H1 (cell line): ENCODE measurements around the gene LHX5. TPM values are rescaled to one million over a fixed set of nuclear protein-coding genes. Genes with fewer than 3 reads are reported as not detected.

ENCODE experiments used
- CTCF ChIA-PET: fragments of 300-600 bp; sonication (Branson Sonifier 250); formaldehyde crosslinking; loops from one replicate; lab custom pipeline; 2021; ENCODE audit not compliant: partially characterized antibody; lab: Charles Lee
- POLR2A ChIA-PET: fragments of 300-600 bp; sonication (Branson Sonifier 250); formaldehyde crosslinking; loops from one replicate; lab custom pipeline; 2021; ENCODE audit warnings: inconsistent platforms; ENCODE audit not compliant: partially characterized antibody; lab: Charles Lee
- DNase-seq, 2 experiments: peaks; one replicate each; pipeline versions ENCODE4 v3.0.0 to v3.0.0-alpha.2; 2010 to 2022; ENCODE audit warnings: low spot score in 2 of 2, low read depth in 1 of 2, mixed read lengths in 1 of 2
- FAIRE-seq: peaks from 2 replicates; lab custom pipeline; 2011; peaks lifted over from hg19 to GRCh38; lab: Jason Lieb, UNC
- H2AFZ ChIP-seq: 2 replicates; pipeline ENCODE4 v1.8.1; 2012; ENCODE audit warnings: low read length, inconsistent platforms
- H2AK5ac ChIP-seq: 2 replicates; pipeline ENCODE4 v1.6.1; 2013; ENCODE audit warnings: low read depth, low read length
- H2BK120ac ChIP-seq: replicated peaks from 2 replicates; pipeline ENCODE3; 2013; ENCODE audit warnings: low read depth, low read length, inconsistent platforms
- H2BK12ac ChIP-seq: 2 replicates; pipeline ENCODE4 v1.6.1; 2013; ENCODE audit warnings: low read depth, low read length
- H2BK15ac ChIP-seq: 2 replicates; pipeline ENCODE4 v1.6.1; 2013; ENCODE audit warnings: low read length
- H2BK20ac ChIP-seq: 2 replicates; pipeline ENCODE4 v1.6.1; 2013; ENCODE audit warnings: low read length
- H2BK5ac ChIP-seq: 2 replicates; pipeline ENCODE4 v1.6.1; 2013; ENCODE audit warnings: low read depth, low read length
- H3K14ac ChIP-seq: 2 replicates; pipeline ENCODE4 v1.6.1; 2013; ENCODE audit warnings: inconsistent platforms; ENCODE audit not compliant: insufficient read length
- H3K18ac ChIP-seq: 2 replicates; pipeline ENCODE4 v1.6.1; 2013; ENCODE audit warnings: low read length; ENCODE audit errors: extremely low read depth
- H3K23ac ChIP-seq: 2 replicates; pipeline ENCODE4 v1.6.1; 2013; ENCODE audit warnings: inconsistent platforms; ENCODE audit not compliant: insufficient read length
- H3K23me2 ChIP-seq: 2 replicates; pipeline ENCODE4 v1.6.1; 2013; ENCODE audit warnings: low read depth, low read length
- H3K27ac ChIP-seq: 2 replicates; pipeline ENCODE4 v1.6.1; 2011; ENCODE audit warnings: low read depth, low read length, inconsistent platforms
- H3K27me3 ChIP-seq, 4 experiments: replicated peaks in 1 of 4; 1 replicate in 1 of 4; 2 replicates in 3 of 4; pipeline versions ENCODE4 v1.6.1 to v1.8.1; 2011 to 2013; ENCODE audit warnings: low read length in 3 of 4, mild to moderate bottlenecking in 3 of 4, inconsistent platforms in 2 of 4, mixed read lengths in 2 of 4, moderate library complexity in 1 of 4; ENCODE audit not compliant: control insufficient read depth in 3 of 4, insufficient read depth in 3 of 4; ENCODE audit errors: extremely low read depth in 1 of 4
- H3K36me3 ChIP-seq, 4 experiments: 2 replicates each; pipeline versions ENCODE4 v1.6.1 to v1.8.1; 2011 to 2013; ENCODE audit warnings: mild to moderate bottlenecking in 4 of 4, low read length in 3 of 4, moderate library complexity in 2 of 4, control low read depth in 1 of 4, inconsistent platforms in 1 of 4; ENCODE audit not compliant: insufficient read depth in 4 of 4, control insufficient read depth in 2 of 4
- H3K4ac ChIP-seq: replicated peaks from 2 replicates; pipeline ENCODE3; 2013; ENCODE audit warnings: low read length, low read depth, mixed read lengths, inconsistent platforms; ENCODE audit not compliant: insufficient read length
- H3K4me1 ChIP-seq, 4 experiments: replicated peaks in 1 of 4; 1 replicate in 1 of 4; 2 replicates in 3 of 4; pipeline versions ENCODE4 v1.6.1 to v1.8.1; 2011 to 2013; ENCODE audit warnings: low read length in 3 of 4, inconsistent platforms in 2 of 4, mixed read lengths in 1 of 4; ENCODE audit not compliant: insufficient read depth in 4 of 4, control insufficient read depth in 3 of 4
- H3K4me2 ChIP-seq, 2 experiments: 2 replicates each; pipeline versions ENCODE4 v1.6.1 to v1.8.1; 2011 to 2013; ENCODE audit warnings: low read depth in 2 of 2, low read length in 2 of 2, control low read depth in 1 of 2, inconsistent platforms in 1 of 2, mild to moderate bottlenecking in 1 of 2; ENCODE audit not compliant: insufficient read depth in 1 of 2
- H3K4me3 ChIP-seq, 4 experiments: fragments of 200-600, 300-600 bp in 1 of 4; sonication (generic), shearing (Covaris generic), sonication (Bioruptor Twin) in 1 of 4; 2 replicates each; pipeline versions ENCODE4 v1.5.1 to v1.8.1; 2011 to 2016; ENCODE audit warnings: low read length in 4 of 4, low read depth in 3 of 4, control low read depth in 2 of 4, inconsistent platforms in 2 of 4, mild to moderate bottlenecking in 2 of 4, mixed read lengths in 1 of 4, moderate library complexity in 1 of 4; ENCODE audit not compliant: insufficient read depth in 2 of 4; ENCODE audit errors: extremely low read depth in 1 of 4
- H3K56ac ChIP-seq: replicated peaks from 2 replicates; pipeline ENCODE3; 2013; ENCODE audit warnings: low read depth, mild to moderate bottlenecking, mixed read lengths, low read length, inconsistent platforms; ENCODE audit not compliant: insufficient read length
- H3K79me1 ChIP-seq: 2 replicates; pipeline ENCODE4 v1.6.1; 2013; ENCODE audit warnings: low read depth, low read length, control low read depth
- H3K79me2 ChIP-seq, 2 experiments: 2 replicates each; pipeline versions ENCODE4 v1.6.1 to v1.8.1; 2012 to 2013; ENCODE audit warnings: low read length in 2 of 2, mild to moderate bottlenecking in 2 of 2, inconsistent platforms in 1 of 2; ENCODE audit not compliant: insufficient read depth in 2 of 2, control insufficient read depth in 1 of 2
- H3K9ac ChIP-seq, 4 experiments: replicated peaks in 1 of 4; 1 replicate in 1 of 4; 2 replicates in 3 of 4; pipeline versions ENCODE4 v1.6.1 to v1.8.1; 2011 to 2013; ENCODE audit warnings: low read depth in 3 of 4, low read length in 3 of 4, control low read depth in 2 of 4, mild to moderate bottlenecking in 2 of 4, moderate library complexity in 2 of 4, inconsistent platforms in 1 of 4; ENCODE audit errors: extremely low read depth in 1 of 4
- H3K9me3 ChIP-seq, 2 experiments: 2 replicates each; pipeline versions ENCODE4 v1.6.1 to v1.8.1; 2012 to 2013; ENCODE audit warnings: mild to moderate bottlenecking in 2 of 2, moderate library complexity in 2 of 2, control low read depth in 1 of 2, inconsistent platforms in 1 of 2, low read depth in 1 of 2, low read length in 1 of 2, mixed read lengths in 1 of 2; ENCODE audit not compliant: insufficient read depth in 2 of 2
- H4K20me1 ChIP-seq, 2 experiments: replicated peaks in 1 of 2; 2 replicates each; pipeline versions ENCODE3 to v1.8.1; 2011 to 2013; ENCODE audit warnings: inconsistent platforms in 2 of 2, low read length in 2 of 2, mild to moderate bottlenecking in 1 of 2; ENCODE audit not compliant: insufficient read depth in 2 of 2, control insufficient read depth in 1 of 2
- H4K5ac ChIP-seq: 2 replicates; pipeline ENCODE4 v1.6.1; 2013; ENCODE audit warnings: low read length, low read depth, mixed read lengths, inconsistent platforms; ENCODE audit not compliant: insufficient read length
- H4K8ac ChIP-seq: 2 replicates; pipeline ENCODE4 v1.8.0; 2013; ENCODE audit warnings: mild to moderate bottlenecking, moderate library complexity, low read length, inconsistent platforms; ENCODE audit not compliant: insufficient read depth; ENCODE audit errors: extremely low read depth
- H4K91ac ChIP-seq: replicated peaks from 2 replicates; pipeline ENCODE3; 2013; ENCODE audit warnings: low read length, mixed read lengths, inconsistent platforms; ENCODE audit not compliant: insufficient read length
- EZH2 ChIP-seq: fragments of 200-600 bp; sonication (generic); IDR thresholded peaks from 2 replicates; pipeline ENCODE4 v1.7.1; 2012; ENCODE audit warnings: low read depth, mild to moderate bottlenecking, moderate library complexity, low read length, inconsistent platforms; ENCODE audit not compliant: severe bottlenecking
- KDM4A ChIP-seq: IDR thresholded peaks from one replicate; pipeline ENCODE4 v1.7.1; 2012; ENCODE audit warnings: low read depth, mild to moderate bottlenecking, moderate library complexity, low read length, inconsistent platforms; ENCODE audit not compliant: severe bottlenecking
- RAD21 ChIP-seq, 2 experiments: IDR thresholded peaks in 1 of 2; conservative IDR thresholded peaks in 1 of 2; 2 replicates each; pipeline ENCODE4 v1.6.1; 2011; ENCODE audit warnings: low read depth in 2 of 2, low read length in 2 of 2, improper control_type of control experiment in 1 of 2, inconsistent platforms in 1 of 2, mild to moderate bottlenecking in 1 of 2, moderate library complexity in 1 of 2
- RNF2 ChIP-seq: fragments of 200-900, 300-1000 bp; sonication (generic); IDR thresholded peaks from 2 replicates; pipeline ENCODE4 v1.7.1; 2016; ENCODE audit warnings: borderline replicate concordance, low read depth, mild to moderate bottlenecking, antibody characterized with exemption, low read length; ENCODE audit not compliant: poor library complexity, severe bottlenecking; ENCODE audit errors: missing control alignments
- SAP30 ChIP-seq: fragments of 300-600 bp; sonication (generic); IDR thresholded peaks from 2 replicates; pipeline ENCODE4 v1.7.1; 2012; ENCODE audit warnings: low read length, moderate library complexity, mild to moderate bottlenecking, inconsistent platforms; ENCODE audit not compliant: insufficient read depth, insufficient replicate concordance
- SP1 ChIP-seq: IDR thresholded peaks from 2 replicates; pipeline ENCODE4 v1.6.1; 2011; ENCODE audit warnings: low read depth, low read length
- SUZ12 ChIP-seq: fragments of 200-600 bp; sonication (generic); IDR thresholded peaks from 2 replicates; pipeline ENCODE4 v1.6.1; 2012; ENCODE audit warnings: mild to moderate bottlenecking, inconsistent platforms, low read length, moderate library complexity, mixed read lengths
- TAF7 ChIP-seq: optimal IDR thresholded peaks from 2 replicates; pipeline ENCODE3; 2011; ENCODE audit warnings: low read depth, mild to moderate bottlenecking, inconsistent platforms, low read length, moderate library complexity, borderline replicate concordance
- WGBS, 2 experiments: shearing (Covaris generic) in 1 of 2; methylation state at CpG; one replicate each; pipeline versions ENCODE4 v1.1.6 to v1.1.7; 2013 to 2015; ENCODE audit warnings: low lambda C conversion rate in 2 of 2, mixed read lengths in 2 of 2, inconsistent platforms in 1 of 2, low coverage in 1 of 2, missing lambda C conversion rate in 1 of 2; ENCODE audit not compliant: insufficient replicate concordance in 2 of 2, insufficient coverage in 1 of 2, insufficient read length in 1 of 2; ENCODE audit errors: extremely low coverage in 1 of 2, missing lambda C conversion rate in 1 of 2; 5-methylcytosine and 5-hydroxymethylcytosine counted together
- polyA plus RNA-seq, 7 experiments: library from polyadenylated mRNA; depleted of rRNA in 3 of 7; stranded (reverse) in 5 of 7; unstranded in 2 of 7; fragments of >200 nt in 5 of 7; fragments of 200-250 nt in 2 of 7; gene quantifications; 1 replicate in 5 of 7; 2 replicates in 1 of 7; 4 replicates in 1 of 7; pipeline versions ENCODE4 v1.2.1 to v1.2.3, GENCODE V29; 2011 to 2013; ENCODE audit warnings: missing spikeins in 2 of 7, mixed read lengths in 2 of 7
- total RNA-seq: library from RNA; stranded (reverse); fragmentation: NEBNext Ultra II Directional; extraction: Animal tissue kit (Norgen Biotek cat#: 25700); gene quantifications from 2 replicates; pipeline ENCODE4 v1.2.1, GENCODE V29; 2021

The LHX5 gene
- total and polyA plus RNA-seq, 2 of the 8 experiments (the other 6 are each of a cell fraction or from before 2014, with no cell fraction given) = 0.47 to 1.1 TPM

GRCh38 chr12:113463746-113464451, 7.8 kb downstream of the LHX5 start:
- peaks cover 4 to 48% (median 35%) of the 10 kb centered on the region in 4 experiments for H3K4me1 ChIP-seq
- H3K79me1 ChIP-seq = no peaks in the 10 kb centered on the region
- H4K5ac ChIP-seq = no peak overlapping the region
- H2AK5ac ChIP-seq = no peak overlapping the region
- H3K79me2 ChIP-seq = no peaks in the 10 kb centered on the region
- ChIA-PET POLR2A (interaction anchor here (0.9 kb wide), 1 partner anchor 10 kb away, joined by 4 read pairs; no protein-coding TSS in a partner anchor), CTCF (interaction anchor here (1.0 to 2.6 kb wide), 9 partner anchors 10 to 271 kb away, joined by 3 to 13 read pairs (median 4); no protein-coding TSS in a partner anchor)
- H3K18ac ChIP-seq = peak overlapping the region; percentile 48
- H3K27me3 ChIP-seq = peaks cover 66 to 74% (median 69%) of the 10 kb centered on the region in 4 experiments
- H4K20me1 ChIP-seq = peaks cover 9 to 16% of the 10 kb centered on the region in 2 experiments
- peak overlapping the region; percentile 59; the same call in 1 of the 2 replicates for H4K8ac ChIP-seq
- H3K9ac ChIP-seq = peak overlapping the region in 1 of 4 experiments; percentile 1; a peak in 1 of 7 replicates
- no peaks in the 10 kb centered on the region for H3K9me3 ChIP-seq
- H3K23ac ChIP-seq = no peak overlapping the region
- no peak overlapping the region for H3K4ac ChIP-seq
- no peak for TF ChIP-seq SAP30
- peak; percentile 71 for TF ChIP-seq RNF2
- TF ChIP-seq KDM4A = peak; percentile 45
- TF ChIP-seq SUZ12 = peak; percentile 97
- TF ChIP-seq SP1 = no peak
- TF ChIP-seq EZH2 = peak; percentile 97
- TF ChIP-seq RAD21 (IDR thresholded peaks at IDR 0.05 in 1 of 2, conservative IDR thresholded peaks at IDR 0.05 in 1 of 2; ENCODE audit: low read depth in 2 of 2, low read length in 2 of 2) = no peak
- no peak for TF ChIP-seq TAF7
- peaks cover 12% of the 10 kb centered on the region; the same call in 1 of the 2 replicates for H3K23me2 ChIP-seq
- no peak overlapping the region for H3K27ac ChIP-seq
- H2BK5ac ChIP-seq = no peak overlapping the region
- H3K4me3 ChIP-seq = peak overlapping the region; percentile 22 to 66 (median 48)
- no peak overlapping the region for H3K14ac ChIP-seq
- WGBS, 2 experiments = 3% methylated on average over 55 of the region's 57 CpGs; no CpG with 5 or more reads in 1 of the 2 experiments
- H2BK20ac ChIP-seq = 0 out of 2 replicates have a peak overlapping the region, but pooled peaks have one; percentile 61
- H4K91ac ChIP-seq = no peak overlapping the region
- no peak overlapping the region for H3K56ac ChIP-seq
- 0 out of 2 replicates have a peak overlapping the region, but pooled peaks have one; percentile 61 for H2BK15ac ChIP-seq
- no peak overlapping the region for H2AFZ ChIP-seq
- peak overlapping the region; percentile 69 to 93 for H3K4me2 ChIP-seq
- FAIRE-seq (no peak), DNase-seq (peak in 1 of 2 experiments; percentile 53)
- H3K36me3 ChIP-seq = peaks cover 3 to 58% (median 7%) of the 10 kb centered on the region in 4 experiments; a peak in 5 of 8 replicates
- peak overlapping the region; percentile 68; the same call in 1 of the 2 replicates for H2BK12ac ChIP-seq
- no peak overlapping the region for H2BK120ac ChIP-seq
